ENCODE data around the gene SF3B1. TPM values are rescaled to one million over a fixed set of nuclear protein-coding genes. Genes with fewer than 3 reads are reported as not detected.
"Not testable (repeated sequence)": the region's sequence is repeated elsewhere in the genome, so short reads cannot be mapped to it uniquely, and the experiment has no call there.

The SF3B1 gene
- total and polyA plus RNA-seq, 2 donors = 352 to 578 TPM

GRCh38 chr2:197378494-197379307 lies 56.1 kb downstream of the SF3B1 start:
- peak; percentile 26 to 81 (median 53) for DNase-seq (ENCODE audit: low read depth in 6 of 9, low spot score in 9 of 9)
- no peaks in the 10 kb centered on the region for H3K9me3 ChIP-seq (ENCODE audit: control insufficient read depth in 2 of 2, insufficient read depth in 1 of 2, low read length in 1 of 2)
- H3K36me3 ChIP-seq (ENCODE audit: control insufficient read depth in 2 of 2, insufficient read depth in 2 of 2, low read length in 1 of 2) = no peaks in the 10 kb centered on the region
- no peaks in the 10 kb centered on the region for H3K27me3 ChIP-seq (ENCODE audit: control insufficient read depth in 2 of 2, insufficient read depth in 1 of 2, low read length in 1 of 2)
- 67% methylated on average over 17 of the region's 17 CpGs for WGBS
- no peak overlapping the region for H3K27ac ChIP-seq (ENCODE audit: low read depth in 1 of 2, low read length in 1 of 2)
- H3K4me1 ChIP-seq (ENCODE audit: control insufficient read depth in 2 of 2, insufficient read depth in 2 of 2, low read length in 2 of 2) = no peaks in the 10 kb centered on the region
- H3K4me3 ChIP-seq (ENCODE audit: low read length in 2 of 2) = no peak overlapping the region

- Histone ChIP-seq H3K4me3 (ENCODE audit: low read length in 2 of 2) (no peak overlapping the region), H3K4me1 (ENCODE audit: control insufficient read depth in 2 of 2, insufficient read depth in 2 of 2, low read length in 2 of 2) (no peaks in the 10 kb centered on the region), H3K9me3 (ENCODE audit: control insufficient read depth in 2 of 2, insufficient read depth in 1 of 2, low read length in 1 of 2) (no peaks in the 10 kb centered on the region), H3K36me3 (ENCODE audit: control insufficient read depth in 2 of 2, insufficient read depth in 2 of 2, low read length in 1 of 2) (no peaks in the 10 kb centered on the region), H3K27me3 (ENCODE audit: control insufficient read depth in 2 of 2, insufficient read depth in 1 of 2, low read length in 1 of 2) (no peaks in the 10 kb centered on the region), H3K27ac (ENCODE audit: low read depth in 1 of 2, low read length in 1 of 2) (no peak overlapping the region)
- DNase-seq (ENCODE audit: low read depth in 6 of 9, low spot score in 9 of 9) = no peak
- WGBS = 85% methylated on average over 3 of the region's 3 CpGs
These were observed 56.7 kb downstream of the SF3B1 start for GRCh38 chr2:197378086-197378485.

- Histone ChIP-seq H3K4me1 (ENCODE audit: control insufficient read depth in 2 of 2, insufficient read depth in 2 of 2, low read length in 2 of 2) (no peaks in the 10 kb centered on the region), H3K4me3 (ENCODE audit: low read length in 2 of 2) (no peak overlapping the region), H3K27me3 (ENCODE audit: control insufficient read depth in 2 of 2, insufficient read depth in 1 of 2, low read length in 1 of 2) (no peaks in the 10 kb centered on the region), H3K27ac (ENCODE audit: low read depth in 1 of 2, low read length in 1 of 2) (no peak overlapping the region), H3K36me3 (ENCODE audit: control insufficient read depth in 2 of 2, insufficient read depth in 2 of 2, low read length in 1 of 2) (no peaks in the 10 kb centered on the region), H3K9me3 (ENCODE audit: control insufficient read depth in 2 of 2, insufficient read depth in 1 of 2, low read length in 1 of 2) (no peaks in the 10 kb centered on the region)
- DNase-seq (ENCODE audit: low read depth in 6 of 9, low spot score in 9 of 9) = no peak
- 97% methylated on average over 9 of the region's 9 CpGs for WGBS
These were observed 57.2 kb downstream of the SF3B1 start for GRCh38 chr2:197377670-197378069.

GRCh38 chr2:197372592-197372991 lies 62.2 kb downstream of the SF3B1 start:
- H3K4me3 ChIP-seq (ENCODE audit: low read length in 2 of 2) = no peak overlapping the region
- H3K9me3 ChIP-seq (ENCODE audit: control insufficient read depth in 2 of 2, insufficient read depth in 1 of 2, low read length in 1 of 2) = peaks cover 0 to 4% of the 10 kb centered on the region in 2 donors
- no peaks in the 10 kb centered on the region for H3K27me3 ChIP-seq (ENCODE audit: control insufficient read depth in 2 of 2, insufficient read depth in 1 of 2, low read length in 1 of 2)
- H3K27ac ChIP-seq (ENCODE audit: low read depth in 1 of 2, low read length in 1 of 2) = no peak overlapping the region
- peaks cover 8 to 10% of the 10 kb centered on the region in 2 donors for H3K4me1 ChIP-seq (ENCODE audit: control insufficient read depth in 2 of 2, insufficient read depth in 2 of 2, low read length in 2 of 2)
- DNase-seq (ENCODE audit: low read depth in 6 of 9, low spot score in 9 of 9) = no peak
- 84% methylated on average over 3 of the region's 3 CpGs for WGBS
- H3K36me3 ChIP-seq (ENCODE audit: control insufficient read depth in 2 of 2, insufficient read depth in 2 of 2, low read length in 1 of 2) = no peaks in the 10 kb centered on the region

- not testable (repeated sequence) for H3K27me3 ChIP-seq (ENCODE audit: control insufficient read depth in 2 of 2, insufficient read depth in 1 of 2, low read length in 1 of 2); H3K4me3 ChIP-seq (ENCODE audit: low read length in 2 of 2); H3K36me3 ChIP-seq (ENCODE audit: control insufficient read depth in 2 of 2, insufficient read depth in 2 of 2, low read length in 1 of 2); H3K27ac ChIP-seq (ENCODE audit: low read depth in 1 of 2, low read length in 1 of 2); DNase-seq (ENCODE audit: low read depth in 6 of 9, low spot score in 9 of 9); H3K9me3 ChIP-seq (ENCODE audit: control insufficient read depth in 2 of 2, insufficient read depth in 1 of 2, low read length in 1 of 2)
- H3K4me1 ChIP-seq (ENCODE audit: control insufficient read depth in 2 of 2, insufficient read depth in 2 of 2, low read length in 2 of 2) = peaks cover 8 to 10% of the 10 kb centered on the region in 2 donors
- WGBS = 98% methylated on average over 31 of the region's 31 CpGs
These were observed 64.2 kb downstream of the SF3B1 start for GRCh38 chr2:197370664-197371063.

- H3K4me3 ChIP-seq (ENCODE audit: low read length in 2 of 2) = no peak overlapping the region
These were observed 64.9 kb downstream of the SF3B1 start for GRCh38 chr2:197369933-197370320.

GRCh38 chr2:197369228-197369932 lies 65.4 kb downstream of the SF3B1 start:
- no peaks in the 10 kb centered on the region for H3K27me3 ChIP-seq (ENCODE audit: control insufficient read depth in 2 of 2, insufficient read depth in 1 of 2, low read length in 1 of 2)
- H3K4me3 ChIP-seq (ENCODE audit: low read length in 2 of 2) = no peak overlapping the region
- peak overlapping the region in 1 of 2 donors; percentile 20 for H3K27ac ChIP-seq (ENCODE audit: low read depth in 1 of 2, low read length in 1 of 2)
- peaks cover 8 to 10% of the 10 kb centered on the region in 2 donors for H3K4me1 ChIP-seq (ENCODE audit: control insufficient read depth in 2 of 2, insufficient read depth in 2 of 2, low read length in 2 of 2)
- H3K36me3 ChIP-seq (ENCODE audit: control insufficient read depth in 2 of 2, insufficient read depth in 2 of 2, low read length in 1 of 2) = no peaks in the 10 kb centered on the region
- 52% methylated on average over 5 of the region's 5 CpGs for WGBS
- peak in 1 of 9 donors; percentile 32 for DNase-seq (ENCODE audit: low read depth in 6 of 9, low spot score in 9 of 9)
- peaks cover 0 to 4% of the 10 kb centered on the region in 2 donors for H3K9me3 ChIP-seq (ENCODE audit: control insufficient read depth in 2 of 2, insufficient read depth in 1 of 2, low read length in 1 of 2)

More at GRCh38 chr2:197369933-197370320, 64.9 kb downstream of the SF3B1 start:
- WGBS = 52% methylated on average over 4 of the region's 4 CpGs
- Histone ChIP-seq H3K4me1 (ENCODE audit: control insufficient read depth in 2 of 2, insufficient read depth in 2 of 2, low read length in 2 of 2) (peaks cover 8 to 10% of the 10 kb centered on the region in 2 donors), H3K27ac (ENCODE audit: low read depth in 1 of 2, low read length in 1 of 2) (no peak overlapping the region), H3K36me3 (ENCODE audit: control insufficient read depth in 2 of 2, insufficient read depth in 2 of 2, low read length in 1 of 2) (no peaks in the 10 kb centered on the region), H3K27me3 (ENCODE audit: control insufficient read depth in 2 of 2, insufficient read depth in 1 of 2, low read length in 1 of 2) (no peaks in the 10 kb centered on the region), H3K9me3 (ENCODE audit: control insufficient read depth in 2 of 2, insufficient read depth in 1 of 2, low read length in 1 of 2) (peaks cover 0 to 4% of the 10 kb centered on the region in 2 donors)
- DNase-seq (ENCODE audit: low read depth in 6 of 9, low spot score in 9 of 9) = no peak

- no peak for DNase-seq (ENCODE audit: low read depth in 6 of 9, low spot score in 9 of 9)
- WGBS = 97% methylated on average over 6 of the region's 6 CpGs
These were observed 66.4 kb downstream of the SF3B1 start for GRCh38 chr2:197368412-197368811.

GRCh38 chr2:197363998-197364397 lies 70.8 kb downstream of the SF3B1 start:
- DNase-seq (ENCODE audit: low read depth in 6 of 9, low spot score in 9 of 9) = no peak
- WGBS = 85% methylated on average over 5 of the region's 5 CpGs
- Histone ChIP-seq H3K36me3 (ENCODE audit: control insufficient read depth in 2 of 2, insufficient read depth in 2 of 2, low read length in 1 of 2) (no peaks in the 10 kb centered on the region), H3K4me3 (ENCODE audit: low read length in 2 of 2) (no peak overlapping the region), H3K27ac (ENCODE audit: low read depth in 1 of 2, low read length in 1 of 2) (no peak overlapping the region), H3K9me3 (ENCODE audit: control insufficient read depth in 2 of 2, insufficient read depth in 1 of 2, low read length in 1 of 2) (peaks cover 0 to 2% of the 10 kb centered on the region in 2 donors), H3K4me1 (ENCODE audit: control insufficient read depth in 2 of 2, insufficient read depth in 2 of 2, low read length in 2 of 2) (peaks cover 1 to 2% of the 10 kb centered on the region in 2 donors), H3K27me3 (ENCODE audit: control insufficient read depth in 2 of 2, insufficient read depth in 1 of 2, low read length in 1 of 2) (no peaks in the 10 kb centered on the region)

More at GRCh38 chr2:197368412-197368811, 66.4 kb downstream of the SF3B1 start:
- no peak overlapping the region for H3K27ac ChIP-seq (ENCODE audit: low read depth in 1 of 2, low read length in 1 of 2)
- H3K9me3 ChIP-seq (ENCODE audit: control insufficient read depth in 2 of 2, insufficient read depth in 1 of 2, low read length in 1 of 2) = peaks cover 0 to 4% of the 10 kb centered on the region in 2 donors
- H3K4me1 ChIP-seq (ENCODE audit: control insufficient read depth in 2 of 2, insufficient read depth in 2 of 2, low read length in 2 of 2) = peaks cover 8 to 10% of the 10 kb centered on the region in 2 donors
- no peaks in the 10 kb centered on the region for H3K27me3 ChIP-seq (ENCODE audit: control insufficient read depth in 2 of 2, insufficient read depth in 1 of 2, low read length in 1 of 2)
- H3K36me3 ChIP-seq (ENCODE audit: control insufficient read depth in 2 of 2, insufficient read depth in 2 of 2, low read length in 1 of 2) = no peaks in the 10 kb centered on the region
- H3K4me3 ChIP-seq (ENCODE audit: low read length in 2 of 2) = no peak overlapping the region
